ENCODE measurements around the gene QPRT.
"Not testable (repeated sequence)": the region's sequence is repeated elsewhere in the genome, so short reads cannot be mapped to it uniquely, and the experiment has no call there.

Gene QPRT

DNA sequence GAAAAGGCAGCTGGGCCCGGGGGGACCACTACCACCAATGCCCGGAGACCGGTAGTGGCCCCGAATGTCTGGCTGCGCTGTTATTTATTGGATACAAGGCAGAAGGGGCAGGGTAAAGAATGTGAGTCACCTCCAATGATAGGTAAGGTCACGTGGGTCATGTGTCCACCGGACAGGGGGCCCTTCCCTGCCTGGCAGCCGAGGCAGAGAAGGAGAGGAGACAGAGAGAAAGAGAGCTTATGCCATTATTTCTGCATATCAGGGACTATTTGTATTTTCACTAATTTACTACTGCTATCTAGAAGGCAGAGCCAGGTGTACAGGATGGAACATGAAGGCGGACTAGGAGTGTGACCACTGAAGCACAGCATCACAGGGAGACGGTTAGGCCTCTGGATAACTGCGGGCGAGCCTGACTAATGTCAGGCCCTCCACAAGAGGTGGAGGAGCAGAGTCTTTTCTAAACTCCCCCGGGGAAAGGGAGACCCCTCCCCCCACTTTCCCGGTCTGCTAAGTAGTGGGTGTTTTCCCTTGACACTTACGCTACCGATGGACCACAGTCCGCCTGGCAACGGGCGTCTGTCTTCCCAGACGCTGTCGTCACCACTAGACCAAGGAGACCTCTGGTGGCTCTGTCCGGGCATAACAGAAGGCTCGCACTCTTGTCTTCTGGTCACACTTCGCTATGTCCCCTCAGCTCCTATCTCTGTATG lies 42.3 kb downstream of the QPRT start:
- H3K4me1 ChIP-seq; H3K4me3 ChIP-seq (ENCODE audit: low read depth, low read length): not testable (repeated sequence)
- TF ChIP-seq, protein P1, sequence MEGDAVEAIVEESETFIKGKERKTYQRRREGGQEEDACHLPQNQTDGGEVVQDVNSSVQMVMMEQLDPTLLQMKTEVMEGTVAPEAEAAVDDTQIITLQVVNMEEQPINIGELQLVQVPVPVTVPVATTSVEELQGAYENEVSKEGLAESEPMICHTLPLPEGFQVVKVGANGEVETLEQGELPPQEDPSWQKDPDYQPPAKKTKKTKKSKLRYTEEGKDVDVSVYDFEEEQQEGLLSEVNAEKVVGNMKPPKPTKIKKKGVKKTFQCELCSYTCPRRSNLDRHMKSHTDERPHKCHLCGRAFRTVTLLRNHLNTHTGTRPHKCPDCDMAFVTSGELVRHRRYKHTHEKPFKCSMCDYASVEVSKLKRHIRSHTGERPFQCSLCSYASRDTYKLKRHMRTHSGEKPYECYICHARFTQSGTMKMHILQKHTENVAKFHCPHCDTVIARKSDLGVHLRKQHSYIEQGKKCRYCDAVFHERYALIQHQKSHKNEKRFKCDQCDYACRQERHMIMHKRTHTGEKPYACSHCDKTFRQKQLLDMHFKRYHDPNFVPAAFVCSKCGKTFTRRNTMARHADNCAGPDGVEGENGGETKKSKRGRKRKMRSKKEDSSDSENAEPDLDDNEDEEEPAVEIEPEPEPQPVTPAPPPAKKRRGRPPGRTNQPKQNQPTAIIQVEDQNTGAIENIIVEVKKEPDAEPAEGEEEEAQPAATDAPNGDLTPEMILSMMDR (IDR thresholded peaks at IDR 0.05; ENCODE audit: low read depth, low read length) = peak; percentile 70

DNA sequence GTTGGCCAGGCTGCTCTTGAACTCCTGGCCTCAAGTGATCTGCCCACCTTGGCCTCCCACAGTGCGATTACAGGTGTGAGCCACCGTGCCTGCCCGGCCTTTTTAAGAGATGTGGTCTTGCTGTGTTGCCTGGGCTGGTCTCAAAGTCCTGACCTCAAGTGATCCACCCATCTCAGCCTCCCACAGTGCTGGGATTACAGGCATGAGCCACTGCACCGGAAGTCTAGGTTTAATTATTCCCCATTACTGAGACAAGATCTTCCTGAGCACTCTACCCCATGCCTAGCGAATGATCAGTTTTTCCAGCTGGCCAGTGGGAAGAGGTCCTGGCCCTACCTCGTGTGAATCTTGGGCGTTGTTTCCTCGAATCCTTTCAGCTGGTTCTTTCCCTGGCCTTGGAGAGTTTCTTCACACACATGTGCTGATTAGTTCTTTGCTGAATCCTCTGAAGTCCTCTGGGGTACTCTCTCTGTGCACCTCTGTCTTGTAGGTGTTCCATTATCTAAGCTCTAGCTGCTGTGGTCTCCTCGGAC lies 47.9 kb downstream of the QPRT start:
- Histone ChIP-seq H3K9me3 (no peaks in the 10 kb centered on the region), H3K4me3 (ENCODE audit: low read depth, low read length) (no peak overlapping the region), H3K27me3 (no peaks in the 10 kb centered on the region), H3K36me3 (no peaks in the 10 kb centered on the region), H3K4me1 (no peaks in the 10 kb centered on the region)
- no peak for DNase-seq
- TF ChIP-seq, protein P1 (IDR thresholded peaks at IDR 0.05; ENCODE audit: low read depth, low read length) = no peak

More for the DNA sequence above, 42.3 kb downstream of the QPRT start:
- not testable (repeated sequence) for H3K36me3 ChIP-seq, H3K9me3 ChIP-seq, H3K27me3 ChIP-seq
- peak; percentile 82 for DNase-seq

DNA sequence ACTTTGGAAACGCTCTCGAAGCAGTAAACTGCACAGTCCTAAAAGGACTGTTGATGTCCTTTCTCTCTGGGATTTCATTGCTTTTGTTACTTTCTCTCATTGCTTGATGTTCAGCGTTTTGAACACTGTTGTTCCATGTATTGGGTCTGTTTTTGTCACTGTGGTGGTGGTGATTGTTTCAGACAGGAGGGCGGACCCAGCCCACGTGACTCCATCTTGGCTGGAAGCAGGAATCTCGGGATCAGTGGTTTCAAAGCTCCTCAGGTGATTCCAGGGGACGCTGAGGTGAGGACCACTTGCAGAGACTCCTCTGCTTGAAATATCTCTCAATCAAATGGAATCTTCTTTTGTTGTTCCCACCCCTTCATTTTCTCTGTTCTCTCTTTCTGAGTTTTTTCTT lies 48.5 kb downstream of the QPRT start:
- TF ChIP-seq, protein P1 (IDR thresholded peaks at IDR 0.05; ENCODE audit: low read depth, low read length) = no peak
- Histone ChIP-seq H3K9me3 (no peaks in the 10 kb centered on the region), H3K4me1 (no peaks in the 10 kb centered on the region), H3K36me3 (no peaks in the 10 kb centered on the region), H3K27me3 (no peaks in the 10 kb centered on the region), H3K4me3 (ENCODE audit: low read depth, low read length) (no peak overlapping the region)
- DNase-seq = no peak

DNA sequence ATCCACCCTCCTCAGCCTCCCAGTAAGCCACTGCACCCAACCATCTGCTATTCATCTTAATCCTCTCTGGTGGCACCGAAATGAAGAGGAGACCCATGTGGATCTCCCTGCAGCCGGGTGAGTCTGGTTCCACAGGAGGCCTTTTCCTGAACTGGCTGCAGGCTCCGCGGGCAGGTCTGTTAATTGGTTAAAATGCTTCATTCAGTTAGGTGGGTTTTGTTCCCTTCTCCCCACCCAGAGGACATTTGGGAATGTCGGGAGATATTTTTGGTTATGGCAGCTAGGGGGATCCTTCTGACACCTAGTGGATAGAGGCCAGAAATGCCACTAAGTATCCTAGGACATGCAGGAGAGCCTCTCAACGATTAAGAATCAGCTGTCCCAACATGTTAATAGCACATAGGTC lies 50.1 kb downstream of the QPRT start:
- TF ChIP-seq, protein P1 (IDR thresholded peaks at IDR 0.05; ENCODE audit: low read depth, low read length) = peak; percentile 92
- Histone ChIP-seq H3K27me3 (no peaks in the 10 kb centered on the region), H3K4me1 (no peaks in the 10 kb centered on the region), H3K9me3 (no peaks in the 10 kb centered on the region), H3K36me3 (no peaks in the 10 kb centered on the region), H3K4me3 (ENCODE audit: low read depth, low read length) (0 out of 2 replicates have a peak overlapping the region, but pooled peaks have one; percentile 27)
- peak; percentile 33 for DNase-seq

DNA sequence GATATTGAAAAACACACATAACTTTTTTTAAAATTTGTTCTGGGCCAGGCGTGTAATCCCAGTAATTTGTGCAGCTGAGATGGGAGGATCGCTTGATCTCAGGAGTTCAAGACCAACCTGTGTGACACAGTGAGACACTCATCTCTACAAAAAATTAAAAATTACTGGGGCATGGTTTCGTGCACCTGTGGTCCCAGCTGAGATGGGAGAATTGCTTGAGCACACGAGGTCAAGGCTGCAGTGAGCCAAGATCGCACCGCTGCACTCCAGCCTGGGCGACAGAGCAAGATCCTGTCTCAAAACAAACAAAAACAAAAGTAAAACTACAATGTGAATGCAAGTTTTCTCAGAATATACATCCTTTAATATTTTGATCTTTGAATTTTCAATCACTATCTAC lies 51.7 kb downstream of the QPRT start:
- TF ChIP-seq, protein P1 (IDR thresholded peaks at IDR 0.05; ENCODE audit: low read depth, low read length) = no peak
- Histone ChIP-seq H3K27me3 (no peaks in the 10 kb centered on the region), H3K9me3 (no peaks in the 10 kb centered on the region; the same call in 1 of the 2 replicates), H3K36me3 (no peaks in the 10 kb centered on the region), H3K4me1 (no peaks in the 10 kb centered on the region), H3K4me3 (ENCODE audit: low read depth, low read length) (no peak overlapping the region)
- no peak for DNase-seq

DNA sequence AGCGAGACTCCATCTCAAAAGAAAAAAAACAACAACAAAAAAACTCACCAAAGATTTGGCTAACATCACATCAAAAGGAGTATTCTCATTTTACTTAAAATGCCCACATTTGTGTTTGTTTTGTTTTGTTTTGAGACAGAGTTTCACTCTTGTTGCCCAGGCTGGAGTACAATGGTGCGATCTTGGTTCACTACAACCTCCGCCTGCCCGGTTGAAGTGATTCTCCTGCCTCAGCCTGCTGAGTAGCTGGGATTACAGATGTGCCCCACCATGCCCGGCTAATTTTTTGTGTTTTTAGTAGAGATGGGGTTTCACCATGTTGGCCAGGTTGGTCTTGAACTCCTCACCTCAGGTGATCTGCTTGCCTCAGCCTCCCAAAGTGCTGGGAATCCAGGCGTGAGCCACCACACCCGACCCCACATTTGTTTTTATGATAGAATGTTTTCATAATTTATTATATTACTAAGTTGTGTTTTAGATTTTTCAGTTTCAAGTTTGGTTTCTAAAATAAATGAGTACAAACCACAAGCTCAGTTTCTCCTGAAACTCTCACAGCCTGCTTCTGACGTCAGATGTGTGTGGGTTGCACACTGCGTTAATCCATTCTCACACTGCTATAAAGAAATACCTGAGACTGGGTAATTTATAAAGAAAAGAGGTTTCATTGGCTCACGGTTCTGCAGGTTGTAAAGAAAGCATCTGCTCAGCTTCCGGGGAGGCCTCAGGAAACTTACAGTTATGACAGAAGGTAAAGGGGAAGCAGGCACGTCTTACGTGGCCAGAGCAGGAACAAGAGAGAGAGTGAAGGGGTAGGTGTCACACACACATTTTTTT lies 53.0 kb downstream of the QPRT start:
- not testable (repeated sequence) for H3K27me3 ChIP-seq; H3K4me1 ChIP-seq; H3K9me3 ChIP-seq; H3K36me3 ChIP-seq; DNase-seq; H3K4me3 ChIP-seq (ENCODE audit: low read depth, low read length)
